ENCODE results near the gene PLA2G6. TPM values are rescaled to one million over a fixed set of nuclear protein-coding genes. Genes with fewer than 3 reads are reported as not detected.

Gene PLA2G6
- total RNA-seq, 1 experiment from 2014 or later: 36.0 TPM

DNA sequence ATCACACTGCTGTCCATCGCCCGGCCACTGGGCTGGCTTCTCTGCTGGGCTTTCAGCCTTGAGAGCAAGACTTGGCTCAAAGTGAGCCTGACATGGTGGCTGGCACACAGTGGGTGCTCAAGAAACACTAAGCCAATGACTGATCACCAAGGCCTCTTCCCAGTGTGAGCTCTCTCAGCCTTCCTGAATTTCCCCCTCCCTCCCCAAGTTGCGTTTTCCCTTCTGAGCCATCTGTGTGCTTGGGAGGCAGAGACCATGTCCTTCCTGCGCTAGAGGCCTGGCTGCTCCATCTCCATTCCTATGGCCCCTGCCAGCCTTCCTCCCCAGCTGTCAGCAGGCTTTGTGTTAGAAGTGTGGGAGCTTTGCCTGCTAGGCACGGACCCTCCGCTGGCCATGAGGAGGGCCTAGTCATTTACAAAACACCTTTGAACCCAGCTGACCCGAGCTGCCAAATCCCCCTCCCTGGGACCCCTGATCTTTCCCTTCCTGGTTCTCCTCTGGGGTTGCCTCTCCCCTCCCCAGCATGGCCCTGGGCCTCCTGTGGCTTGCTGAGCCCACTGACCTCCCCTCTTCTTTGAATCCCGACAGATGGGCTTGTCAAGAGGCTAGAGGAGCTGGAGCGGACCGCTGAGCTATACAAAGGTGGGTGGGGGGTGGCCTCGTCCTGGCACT lies 111.2 kb downstream of the PLA2G6 start:
- H3K9ac ChIP-seq (ENCODE audit: low read length): no peak overlapping the region
- ATAC-seq (no peak), DNase-seq (ENCODE audit: low read depth, low spot score) (no peak)
- RAD21 ChIA-PET (ENCODE audit: low non-redundant PET in 1 of 2, low total read pairs in 2 of 2, uncharacterized antibody in 2 of 2, unreplicated experiment in 2 of 2): no interaction called here
- no peaks in the 10 kb centered on the region for H3K9me3 ChIP-seq (ENCODE audit: control insufficient read depth in 1 of 2, insufficient read depth in 1 of 2, low read depth in 1 of 2, low read length in 2 of 2)
- BruUV-seq (replicated peaks): no TSS peak
- TF ChIP-seq YY1 (IDR thresholded peaks at IDR 0.05; ENCODE audit: extremely low read depth, insufficient replicate concordance, low read depth, low read length) (no peak), ZFX (IDR thresholded peaks at IDR 0.05) (no peak)
- TF ChIP-seq, protein P1, sequence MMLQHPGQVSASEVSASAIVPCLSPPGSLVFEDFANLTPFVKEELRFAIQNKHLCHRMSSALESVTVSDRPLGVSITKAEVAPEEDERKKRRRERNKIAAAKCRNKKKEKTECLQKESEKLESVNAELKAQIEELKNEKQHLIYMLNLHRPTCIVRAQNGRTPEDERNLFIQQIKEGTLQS (IDR thresholded peaks at IDR 0.05): no peak
- TF ChIP-seq, protein P2, sequence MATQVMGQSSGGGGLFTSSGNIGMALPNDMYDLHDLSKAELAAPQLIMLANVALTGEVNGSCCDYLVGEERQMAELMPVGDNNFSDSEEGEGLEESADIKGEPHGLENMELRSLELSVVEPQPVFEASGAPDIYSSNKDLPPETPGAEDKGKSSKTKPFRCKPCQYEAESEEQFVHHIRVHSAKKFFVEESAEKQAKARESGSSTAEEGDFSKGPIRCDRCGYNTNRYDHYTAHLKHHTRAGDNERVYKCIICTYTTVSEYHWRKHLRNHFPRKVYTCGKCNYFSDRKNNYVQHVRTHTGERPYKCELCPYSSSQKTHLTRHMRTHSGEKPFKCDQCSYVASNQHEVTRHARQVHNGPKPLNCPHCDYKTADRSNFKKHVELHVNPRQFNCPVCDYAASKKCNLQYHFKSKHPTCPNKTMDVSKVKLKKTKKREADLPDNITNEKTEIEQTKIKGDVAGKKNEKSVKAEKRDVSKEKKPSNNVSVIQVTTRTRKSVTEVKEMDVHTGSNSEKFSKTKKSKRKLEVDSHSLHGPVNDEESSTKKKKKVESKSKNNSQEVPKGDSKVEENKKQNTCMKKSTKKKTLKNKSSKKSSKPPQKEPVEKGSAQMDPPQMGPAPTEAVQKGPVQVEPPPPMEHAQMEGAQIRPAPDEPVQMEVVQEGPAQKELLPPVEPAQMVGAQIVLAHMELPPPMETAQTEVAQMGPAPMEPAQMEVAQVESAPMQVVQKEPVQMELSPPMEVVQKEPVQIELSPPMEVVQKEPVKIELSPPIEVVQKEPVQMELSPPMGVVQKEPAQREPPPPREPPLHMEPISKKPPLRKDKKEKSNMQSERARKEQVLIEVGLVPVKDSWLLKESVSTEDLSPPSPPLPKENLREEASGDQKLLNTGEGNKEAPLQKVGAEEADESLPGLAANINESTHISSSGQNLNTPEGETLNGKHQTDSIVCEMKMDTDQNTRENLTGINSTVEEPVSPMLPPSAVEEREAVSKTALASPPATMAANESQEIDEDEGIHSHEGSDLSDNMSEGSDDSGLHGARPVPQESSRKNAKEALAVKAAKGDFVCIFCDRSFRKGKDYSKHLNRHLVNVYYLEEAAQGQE (IDR thresholded peaks at IDR 0.05; ENCODE audit: low read depth): no peak
- POLR2A ChIA-PET: no interaction called here
- no peaks in the 10 kb centered on the region for H3K27me3 ChIP-seq (ENCODE audit: insufficient read depth, low read length)
- H3K36me3 ChIP-seq (ENCODE audit: control insufficient read depth in 1 of 2, insufficient read depth in 2 of 2, low read length in 2 of 2): peaks cover 12 to 24% of the 10 kb centered on the region in 2 experiments; a peak in 3 of 4 replicates
- H4K20me1 ChIP-seq (ENCODE audit: insufficient read depth): no peaks in the 10 kb centered on the region
- CTCF ChIA-PET: no interaction called here
- intact Hi-C loops (cut with micrococcal nuclease): no loop called here
- H3K4me1 ChIP-seq (ENCODE audit: control insufficient read depth in 1 of 2, insufficient read depth in 2 of 2, low read length in 2 of 2): no peaks in the 10 kb centered on the region
- no peak overlapping the region for H2AFZ ChIP-seq (ENCODE audit: low read depth, low read length, poor library complexity, severe bottlenecking)
- no peaks in the 10 kb centered on the region for H3K79me2 ChIP-seq (ENCODE audit: insufficient read depth, low read length)
- no peaks in the 10 kb centered on the region for H3K9me2 ChIP-seq (ENCODE audit: insufficient read depth)
- no peak overlapping the region for H3K4me3 ChIP-seq (replicated peaks in 1 of 2; ENCODE audit: low read depth in 1 of 2, low read length in 2 of 2)
- H3K27ac ChIP-seq (ENCODE audit: low read depth, low read length): no peak overlapping the region
- H3K4me2 ChIP-seq (ENCODE audit: low read length): no peak overlapping the region
